AG04449 (cell line): Measurements from ENCODE around the gene DPM1.

Experiments
- CTCF ChIA-PET: fragments of 350-600 bp; formaldehyde crosslinking; extraction: SDS; loops from one replicate; lab custom pipeline; 2021; ENCODE audit warnings: antibody characterized with exemption; lab: Yijun Ruan, JAX
- POLR2A ChIA-PET: fragments of 400-600, 350-600 bp; formaldehyde crosslinking; extraction: SDS; loops from one replicate; lab custom pipeline; 2020; ENCODE audit warnings: antibody characterized with exemption, inconsistent platforms; lab: Yijun Ruan, JAX
- DNase-seq: peaks from one replicate; pipeline ENCODE4 v3.0.0-alpha.2; 2010; ENCODE audit warnings: low read depth, low spot score
- H3K4me3 ChIP-seq: 2 replicates; pipeline ENCODE4 v1.5.1; 2011; ENCODE audit warnings: low read depth, mild to moderate bottlenecking, control low read depth, low read length
- TF ChIP-seq, protein P1 (sequence below): IDR thresholded peaks from one replicate; pipeline ENCODE4 v1.5.1; 2011; ENCODE audit warnings: mild to moderate bottlenecking, moderate library complexity, low read length, control low read depth, inconsistent platforms; ENCODE audit not compliant: insufficient read depth; ENCODE audit errors: missing control alignments

Gene DPM1

DNA sequence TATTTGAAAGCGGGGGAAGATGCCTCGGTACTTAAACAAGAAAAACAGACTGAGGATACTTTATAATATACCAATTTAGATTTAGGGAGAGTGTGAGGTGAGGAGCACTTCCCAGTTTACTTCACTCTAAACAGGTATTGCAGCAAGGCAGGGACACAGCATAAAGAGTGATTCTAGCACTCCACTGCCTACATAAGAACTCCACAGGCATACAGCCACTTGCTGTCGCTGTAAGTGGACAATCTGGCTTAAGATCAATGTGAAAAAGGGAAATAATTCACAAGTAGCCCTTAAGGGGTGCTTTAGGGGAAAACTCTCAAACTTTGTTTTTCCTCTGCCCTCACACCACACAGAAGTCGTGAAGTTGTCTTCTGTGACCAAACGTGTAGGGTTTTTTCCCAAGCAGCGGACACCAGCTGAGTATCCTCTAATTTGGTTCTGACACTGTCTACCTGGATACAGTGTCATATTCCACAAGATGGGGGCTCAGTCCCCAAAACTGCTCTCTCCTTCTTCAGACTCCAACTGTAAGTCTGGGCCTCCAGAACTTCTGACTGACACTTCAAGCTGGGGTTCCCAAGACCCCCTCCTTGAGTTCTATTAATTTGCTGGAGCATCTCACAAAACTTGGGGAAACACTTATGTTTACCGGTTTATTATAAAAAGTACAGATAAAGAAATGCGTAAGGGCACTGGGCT is 36.4 kb downstream of the DPM1 start:
- no peak for DNase-seq
- ChIA-PET CTCF (interaction anchor here (1.4 to 17.0 kb wide), 4 partner anchors 8 to 133 kb away, joined by 3 to 332 read pairs (median 96); partner anchors contain the start of genes ADNP and BCAS4), POLR2A (no interaction called here)
- TF ChIP-seq, protein P1, sequence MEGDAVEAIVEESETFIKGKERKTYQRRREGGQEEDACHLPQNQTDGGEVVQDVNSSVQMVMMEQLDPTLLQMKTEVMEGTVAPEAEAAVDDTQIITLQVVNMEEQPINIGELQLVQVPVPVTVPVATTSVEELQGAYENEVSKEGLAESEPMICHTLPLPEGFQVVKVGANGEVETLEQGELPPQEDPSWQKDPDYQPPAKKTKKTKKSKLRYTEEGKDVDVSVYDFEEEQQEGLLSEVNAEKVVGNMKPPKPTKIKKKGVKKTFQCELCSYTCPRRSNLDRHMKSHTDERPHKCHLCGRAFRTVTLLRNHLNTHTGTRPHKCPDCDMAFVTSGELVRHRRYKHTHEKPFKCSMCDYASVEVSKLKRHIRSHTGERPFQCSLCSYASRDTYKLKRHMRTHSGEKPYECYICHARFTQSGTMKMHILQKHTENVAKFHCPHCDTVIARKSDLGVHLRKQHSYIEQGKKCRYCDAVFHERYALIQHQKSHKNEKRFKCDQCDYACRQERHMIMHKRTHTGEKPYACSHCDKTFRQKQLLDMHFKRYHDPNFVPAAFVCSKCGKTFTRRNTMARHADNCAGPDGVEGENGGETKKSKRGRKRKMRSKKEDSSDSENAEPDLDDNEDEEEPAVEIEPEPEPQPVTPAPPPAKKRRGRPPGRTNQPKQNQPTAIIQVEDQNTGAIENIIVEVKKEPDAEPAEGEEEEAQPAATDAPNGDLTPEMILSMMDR: no peak
- no peak overlapping the region for H3K4me3 ChIP-seq

DNA sequence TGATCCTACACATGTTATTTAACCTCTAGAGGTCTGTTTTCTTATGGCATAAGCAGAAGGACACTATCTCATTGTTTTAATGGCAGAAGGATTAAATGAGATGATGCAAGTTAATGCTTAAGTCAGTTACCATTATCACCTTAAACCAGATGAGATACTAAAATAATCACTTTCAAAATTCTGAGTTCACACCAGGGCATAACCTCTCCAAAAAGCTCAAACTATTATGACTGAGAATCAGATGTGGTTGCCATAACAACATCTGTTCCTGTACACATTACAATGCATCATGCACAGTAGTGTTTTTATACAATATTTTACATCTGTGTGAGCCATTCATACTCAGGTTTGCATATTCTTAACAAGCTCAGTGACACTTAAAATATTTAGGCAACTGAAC is 37.3 kb downstream of the DPM1 start:
- DNase-seq: no peak
- POLR2A ChIA-PET: no interaction called here
- TF ChIP-seq, protein P1: no peak
- no peak overlapping the region for H3K4me3 ChIP-seq
- CTCF ChIA-PET: interaction anchor here (1.3 to 17.0 kb wide), 4 partner anchors 9 to 127 kb away, joined by 3 to 332 read pairs (median 36); partner anchors contain the start of genes ADNP and BCAS4

DNA sequence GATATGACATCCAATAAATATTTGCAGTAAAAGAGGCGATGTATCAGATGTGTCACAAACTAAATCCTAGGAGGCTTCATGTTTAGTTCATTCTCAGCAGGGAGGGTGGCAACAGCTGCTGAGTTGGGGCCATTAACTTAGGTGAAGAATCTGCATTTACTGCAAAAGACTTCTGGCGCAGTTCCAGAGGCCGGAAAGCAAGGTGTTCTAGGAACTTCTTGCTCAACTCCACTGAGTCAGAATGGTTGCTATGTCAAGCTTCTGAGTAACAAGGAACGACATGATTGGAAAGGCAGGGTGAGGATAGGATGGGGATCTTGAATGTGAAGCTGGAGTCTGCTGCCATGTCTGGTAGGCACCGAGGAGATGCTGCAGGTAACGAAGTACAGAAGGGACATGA is 38.8 kb downstream of the DPM1 start:
- TF ChIP-seq, protein P1: no peak
- no peak overlapping the region for H3K4me3 ChIP-seq
- POLR2A ChIA-PET: no interaction called here
- CTCF ChIA-PET: interaction anchor here (0.7 to 17.0 kb wide), 3 partner anchors 9 to 126 kb away, joined by 3 to 332 read pairs (median 68); partner anchors contain the start of genes ADNP and BCAS4
- DNase-seq: no peak

DNA sequence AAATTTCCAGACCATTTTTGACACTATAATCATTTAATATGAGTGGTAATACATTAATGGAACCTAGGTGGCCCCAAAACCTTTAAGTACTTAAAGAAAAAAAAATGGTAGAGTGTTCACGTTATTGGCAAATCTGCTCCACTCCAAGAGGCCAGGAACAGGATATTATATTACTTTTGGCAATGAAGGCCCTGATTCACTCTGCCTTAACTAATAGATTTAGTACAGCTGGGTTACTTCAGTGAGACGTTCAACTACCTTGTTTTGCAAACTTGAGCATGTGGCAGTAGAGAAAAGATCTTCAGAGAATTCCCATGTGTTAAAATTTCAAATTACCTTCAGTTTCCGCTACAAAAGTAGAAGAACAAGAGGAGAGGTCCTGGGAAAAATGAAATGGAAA is 39.9 kb downstream of the DPM1 start:
- TF ChIP-seq, protein P1: no peak
- no peak overlapping the region for H3K4me3 ChIP-seq
- POLR2A ChIA-PET: no interaction called here
- no peak for DNase-seq
- CTCF ChIA-PET: interaction anchor here (4.6 to 17.0 kb wide), 2 partner anchors 12 to 125 kb away, joined by 68 to 332 read pairs; partner anchors contain the start of genes ADNP and BCAS4

DNA sequence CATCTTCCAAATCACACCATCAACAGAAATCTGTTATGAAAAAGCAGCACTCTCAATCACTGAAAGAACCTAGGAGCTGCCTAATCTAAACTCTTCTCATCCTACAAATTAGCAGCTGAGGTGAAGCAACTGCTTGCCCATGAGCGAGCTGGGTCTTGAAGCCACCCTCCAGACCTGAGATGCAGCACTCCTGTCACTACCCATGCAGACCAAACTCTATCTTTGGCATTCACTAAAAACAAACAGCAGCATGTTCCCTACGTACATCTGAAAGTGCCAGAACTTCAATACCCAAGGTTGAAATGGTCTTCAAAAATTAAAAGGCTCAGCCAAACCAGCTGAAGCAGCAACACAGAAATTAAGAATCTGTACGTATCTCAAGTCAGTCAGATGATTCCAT is 41.4 kb downstream of the DPM1 start:
- ChIA-PET CTCF (interaction anchor here (1.3 to 9.4 kb wide), 5 partner anchors 9 to 126 kb away, joined by 4 to 123 read pairs (median 8); partner anchors contain the start of gene BCAS4), POLR2A (interaction anchor here (2.3 to 2.8 kb wide), 2 partner anchors 13 to 14 kb away, joined by 5 to 6 read pairs; partner anchors contain the start of gene ADNP)
- TF ChIP-seq, protein P1: no peak
- no peak for DNase-seq
- H3K4me3 ChIP-seq: no peak overlapping the region

DNA sequence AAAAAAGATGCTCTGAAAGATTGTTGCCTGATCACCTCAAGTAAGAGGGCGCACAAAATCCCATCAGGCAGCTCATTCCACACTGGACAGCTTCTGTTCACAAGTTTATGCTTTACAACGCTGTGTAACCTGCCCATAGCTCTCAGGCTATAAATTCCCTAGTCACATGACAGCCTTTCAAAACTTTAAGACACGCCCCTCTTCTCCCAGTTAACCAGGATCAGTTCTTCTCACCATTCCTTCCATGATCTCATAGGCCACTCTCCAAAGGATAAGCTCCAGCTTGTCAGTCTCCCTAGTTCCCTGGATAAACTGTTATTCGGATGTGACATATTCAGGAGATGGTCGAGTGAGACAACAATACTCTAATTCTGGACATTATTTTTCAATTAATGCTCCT is 42.1 kb downstream of the DPM1 start:
- no peak for DNase-seq
- H3K4me3 ChIP-seq: no peak overlapping the region
- TF ChIP-seq, protein P1: no peak
- CTCF ChIA-PET: interaction anchor here (1.3 to 9.4 kb wide), 5 partner anchors 10 to 126 kb away, joined by 4 to 123 read pairs (median 8); partner anchors contain the start of gene BCAS4
- POLR2A ChIA-PET: interaction anchor here (1.1 to 2.8 kb wide), 3 partner anchors 10 to 15 kb away, joined by 3 to 6 read pairs (median 5); partner anchors contain the start of gene ADNP
